CD4-positive, CD25-positive, alpha-beta regulatory T cell (primary cell): ENCODE measurements around the gene HELQ. TPM values are rescaled to one million over a fixed set of nuclear protein-coding genes. Genes with fewer than 3 reads are reported as not detected.
A peak's percentile ranks its signal among the peaks of the same experiment; 100 is the strongest.
"Not testable (repeated sequence)": the region's sequence is repeated elsewhere in the genome, so short reads cannot be mapped to it uniquely, and the experiment has no call there.

Source experiments
- ATAC-seq, 2 donors: fragments of 150-1000 bp; cut with Tn5 transposase; one replicate each; pipeline ENCODE4 v1.10.0; 2021; ENCODE audit warnings: low read depth in 2 of 2, moderate number of reproducible peaks in 2 of 2, moderate library complexity in 1 of 2
- DNase-seq, 3 donors: peaks; one replicate each; pipeline versions ENCODE4 v3.0.0 to v3.0.0-alpha.2; 2012 to 2022; ENCODE audit warnings: mixed read lengths in 1 of 3
- H3K27ac ChIP-seq: one replicate; pipeline ENCODE4 v1.7.0; 2013; ENCODE audit warnings: mild to moderate bottlenecking, low read length; ENCODE audit not compliant: insufficient read depth, poor library complexity, severe bottlenecking
- H3K27me3 ChIP-seq: one replicate; pipeline ENCODE4 v1.7.0; 2013; ENCODE audit warnings: low read length; ENCODE audit not compliant: control insufficient read depth, insufficient read depth
- H3K36me3 ChIP-seq: one replicate; pipeline ENCODE4 v1.7.0; 2013; ENCODE audit warnings: mild to moderate bottlenecking, low read length, moderate library complexity; ENCODE audit not compliant: control insufficient read depth, insufficient read depth
- H3K4me1 ChIP-seq: 2 replicates; pipeline ENCODE4 v1.7.0; 2013; ENCODE audit warnings: mild to moderate bottlenecking, low read length; ENCODE audit not compliant: insufficient read depth, control insufficient read depth, poor library complexity, severe bottlenecking
- H3K4me3 ChIP-seq: one replicate; pipeline ENCODE4 v1.7.0; 2013; ENCODE audit warnings: low read depth, mild to moderate bottlenecking, low read length, moderate library complexity
- H3K9me3 ChIP-seq, 2 experiments: 1 replicate in 1 of 2; 2 replicates in 1 of 2; pipeline ENCODE4 v1.7.0; 2013; ENCODE audit warnings: low read length in 2 of 2, mild to moderate bottlenecking in 1 of 2, moderate library complexity in 1 of 2; ENCODE audit not compliant: control insufficient read depth in 2 of 2
- H3K27ac Mint-ChIP-seq, 3 donors: one replicate each; pipeline ENCODE4 v1.8.0; 2020 to 2022; ENCODE audit warnings: mild to moderate bottlenecking in 3 of 3, mixed read lengths in 3 of 3, moderate library complexity in 2 of 3
- H3K27me3 Mint-ChIP-seq: one replicate; pipeline ENCODE4 v1.8.0; 2022; ENCODE audit warnings: mild to moderate bottlenecking, mixed read lengths
- H3K36me3 Mint-ChIP-seq: one replicate; pipeline ENCODE4 v1.8.0; 2020; ENCODE audit warnings: mixed read lengths
- H3K4me1 Mint-ChIP-seq, 4 donors: one replicate each; pipeline ENCODE4 v1.8.0; 2020 to 2022; ENCODE audit warnings: mixed read lengths in 4 of 4, mild to moderate bottlenecking in 1 of 4
- H3K4me3 Mint-ChIP-seq, 4 donors: one replicate each; pipeline ENCODE4 v1.8.0; 2020 to 2022; ENCODE audit warnings: mild to moderate bottlenecking in 4 of 4, mixed read lengths in 4 of 4, moderate library complexity in 3 of 4
- H3K9me3 Mint-ChIP-seq, 7 donors: one replicate each; pipeline ENCODE4 v1.8.0; 2020 to 2022; ENCODE audit warnings: mixed read lengths in 7 of 7, mild to moderate bottlenecking in 3 of 7, moderate library complexity in 2 of 7
- polyA plus RNA-seq, 4 donors: library from polyadenylated mRNA; unstranded; fragments of 300-500 nt; fragmentation: Illumina TruSeq; gene quantifications; one replicate each; pipeline ENCODE4 v1.2.3, GENCODE V29; 2021
- total RNA-seq: library from RNA; stranded (reverse); gene quantifications from one replicate; pipeline ENCODE4 v1.2.3, GENCODE V29; 2022

Gene HELQ
- 35.8 TPM for total RNA-seq
- 10 to 100 TPM; 23.8 to 37.8 (median 25.8) TPM for polyA plus RNA-seq

DNA sequence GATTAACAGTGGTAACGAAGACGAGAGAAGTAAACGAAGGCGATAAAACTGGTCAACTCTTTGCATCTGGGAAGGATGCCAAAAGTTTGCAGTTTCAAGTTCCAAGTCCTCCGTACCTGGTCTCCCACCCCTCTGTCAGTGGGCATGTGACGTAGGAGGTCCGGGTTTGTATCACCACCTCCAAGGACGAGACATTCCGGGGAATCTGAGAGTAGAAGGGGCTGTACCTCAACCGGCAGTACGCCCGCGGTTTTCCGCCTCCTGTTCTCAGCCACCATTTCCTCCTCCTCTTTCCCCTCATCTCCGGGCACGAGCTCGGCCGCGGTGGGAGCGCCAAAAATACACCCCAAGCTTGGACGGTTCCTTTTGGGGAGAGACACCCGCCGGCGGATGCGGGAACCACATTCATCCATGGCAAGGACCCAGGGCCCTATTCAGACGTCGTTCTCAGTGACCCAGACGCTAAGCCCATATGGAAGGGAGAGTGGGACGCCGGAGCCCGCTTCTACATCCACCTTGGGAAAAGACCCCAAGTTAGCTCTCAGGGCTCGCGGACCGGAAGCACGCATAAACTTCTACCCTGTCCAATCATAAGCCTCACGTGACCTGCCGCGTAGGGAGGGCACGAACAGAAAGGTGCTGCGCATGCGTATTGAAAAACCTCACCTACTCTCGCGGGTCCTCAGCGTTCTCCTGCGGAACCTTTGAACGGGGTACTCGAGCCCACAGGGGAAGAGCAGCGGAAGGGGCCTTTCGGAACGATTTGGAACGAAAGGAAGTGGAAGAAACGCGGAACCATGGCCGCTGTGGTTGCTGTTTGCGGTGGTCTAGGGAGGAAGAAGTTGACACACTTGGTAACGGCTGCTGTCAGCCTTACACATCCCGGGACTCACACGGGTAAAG, at the start of gene HELQ, which contains the start of gene MRPS18C:
Gene HELQ (minus strand): TSS at position 543 of the 903 bp plus-strand sequence. CDS start 130 bp downstream, at position 413.
Gene MRPS18C (plus strand): TSS at position 778 of the 903 bp plus-strand sequence. CDS start 20 bp downstream, at position 798.
- H3K36me3 ChIP-seq = peaks cover 46% of the 10 kb centered on the region

GRCh38 chr4:83504996-83505395, 49.4 kb upstream of the HELQ start:
- Mint-ChIP-seq H3K9me3 (peaks cover 0 to 2% (median 0%) of the 10 kb centered on the region in 7 donors), H3K4me1 (peaks cover 0 to 25% (median 19%) of the 10 kb centered on the region in 4 donors), H3K27me3 (peaks cover 4% of the 10 kb centered on the region), H3K4me3 (peak overlapping the region in 3 of 4 donors; percentile 39 to 79 (median 69)), H3K27ac (peak overlapping the region in 2 of 3 donors; percentile 87 to 98), H3K36me3 (no peaks in the 10 kb centered on the region)
- H3K36me3 ChIP-seq = no peaks in the 10 kb centered on the region
- DNase-seq (peak in 2 of 3 donors; percentile 30 to 48), ATAC-seq (peak in 1 of 2 donors; percentile 11)
- no peaks in the 10 kb centered on the region for H3K27me3 ChIP-seq
- H3K9me3 ChIP-seq = no peaks in the 10 kb centered on the region
- H3K4me1 ChIP-seq = peaks cover 16% of the 10 kb centered on the region
- no peak overlapping the region for H3K4me3 ChIP-seq
- H3K27ac ChIP-seq = peak overlapping the region; percentile 75

More for the DNA sequence above, at the start of gene HELQ, which contains the start of gene MRPS18C:
- Histone ChIP-seq H3K4me3 (peak within 1 kb of the TSS; percentile 93), H3K27ac (peak within 1 kb of the TSS; percentile 99), H3K4me1 (peaks cover 32% of the 10 kb centered on the region), H3K9me3 (no peaks in the 10 kb centered on the region), H3K27me3 (no peaks in the 10 kb centered on the region)
- DNase-seq = peak; percentile 95 to 99 (median 97)
- Mint-ChIP-seq H3K27me3 (no peaks in the 10 kb centered on the region), H3K4me1 (peaks cover 38 to 72% (median 54%) of the 10 kb centered on the region in 4 donors), H3K36me3 (peaks cover 37% of the 10 kb centered on the region), H3K9me3 (no peaks in the 10 kb centered on the region), H3K27ac (peak within 1 kb of the TSS; percentile 100), H3K4me3 (peak within 1 kb of the TSS; percentile 97 to 100 (median 100))
- ATAC-seq = peak; percentile 91 to 93

DNA sequence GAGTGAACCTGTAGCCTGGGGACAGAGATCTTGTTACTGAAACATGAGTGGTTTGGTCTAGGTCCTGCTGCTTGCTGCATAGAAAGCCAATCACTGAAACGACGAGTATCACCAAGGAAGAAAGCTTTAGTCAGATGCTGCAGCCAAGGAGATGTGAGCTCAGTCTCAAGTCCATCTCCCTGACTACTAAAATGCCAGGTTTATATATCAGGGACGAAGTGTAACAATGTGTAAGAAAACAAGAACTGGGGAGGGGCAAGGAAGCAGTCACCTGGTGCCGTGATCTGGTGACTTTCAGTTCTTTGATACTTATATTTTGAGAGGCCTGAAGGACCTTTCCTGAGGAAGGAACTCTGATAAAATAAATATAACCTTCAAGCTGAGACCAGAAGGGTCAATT, 48.9 kb upstream of the HELQ start:
- peaks cover 4% of the 10 kb centered on the region for H3K27me3 Mint-ChIP-seq
- H3K27ac Mint-ChIP-seq = peak overlapping the region in 2 of 3 donors; percentile 87 to 98
- Histone ChIP-seq H3K27me3 (no peaks in the 10 kb centered on the region), H3K36me3 (no peaks in the 10 kb centered on the region), H3K4me1 (peaks cover 16% of the 10 kb centered on the region), H3K9me3 (no peaks in the 10 kb centered on the region), H3K27ac (peak overlapping the region; percentile 75), H3K4me3 (peak overlapping the region; percentile 66)
- peaks cover 0 to 2% (median 0%) of the 10 kb centered on the region in 7 donors for H3K9me3 Mint-ChIP-seq
- H3K4me3 Mint-ChIP-seq = peak overlapping the region in 3 of 4 donors; percentile 39 to 79 (median 69)
- peaks cover 0 to 24% (median 19%) of the 10 kb centered on the region in 4 donors for H3K4me1 Mint-ChIP-seq
- ATAC-seq = peak; percentile 15 to 26
- H3K36me3 Mint-ChIP-seq = no peaks in the 10 kb centered on the region
- peak in 1 of 3 donors; percentile 10 for DNase-seq

GRCh38 chr4:83503974-83504373, 48.4 kb upstream of the HELQ start:
- Histone ChIP-seq H3K27me3 (no peaks in the 10 kb centered on the region), H3K4me1 (peaks cover 16% of the 10 kb centered on the region), H3K27ac (peak overlapping the region; percentile 75), H3K36me3 (no peaks in the 10 kb centered on the region), H3K9me3 (no peaks in the 10 kb centered on the region), H3K4me3 (peak overlapping the region; percentile 66)
- Mint-ChIP-seq H3K4me1 (peaks cover 0 to 21% (median 18%) of the 10 kb centered on the region in 4 donors), H3K4me3 (peak overlapping the region in 3 of 4 donors; percentile 39 to 79 (median 69)), H3K27ac (peak overlapping the region in 2 of 3 donors; percentile 87 to 98), H3K9me3 (no peaks in the 10 kb centered on the region), H3K27me3 (peaks cover 4% of the 10 kb centered on the region), H3K36me3 (no peaks in the 10 kb centered on the region)
- peak in 2 of 3 donors; percentile 70 to 72 for DNase-seq
- peak; percentile 81 to 88 for ATAC-seq

- H3K27me3 ChIP-seq, H3K9me3 Mint-ChIP-seq, H3K27ac ChIP-seq, H3K9me3 ChIP-seq, H3K4me3 ChIP-seq, H3K4me3 Mint-ChIP-seq, H3K27ac Mint-ChIP-seq, H3K27me3 Mint-ChIP-seq, ATAC-seq, H3K36me3 Mint-ChIP-seq, DNase-seq, H3K36me3 ChIP-seq: not testable (repeated sequence)
- peaks cover 0 to 21% (median 17%) of the 10 kb centered on the region in 4 donors for H3K4me1 Mint-ChIP-seq
- H3K4me1 ChIP-seq = peaks cover 16% of the 10 kb centered on the region
Measured at GRCh38 chr4:83501671-83502070, 46.0 kb upstream of the HELQ start.

- Mint-ChIP-seq H3K4me1 (no peaks in the 10 kb centered on the region), H3K27ac (peak overlapping the region in 1 of 3 donors; percentile 28), H3K36me3 (no peaks in the 10 kb centered on the region), H3K27me3 (peaks cover 18% of the 10 kb centered on the region), H3K9me3 (peaks cover 0 to 1% (median 0%) of the 10 kb centered on the region in 7 donors), H3K4me3 (no peak overlapping the region)
- no peak for ATAC-seq
- Histone ChIP-seq H3K36me3 (no peaks in the 10 kb centered on the region), H3K27ac (no peak overlapping the region), H3K27me3 (no peaks in the 10 kb centered on the region), H3K9me3 (no peaks in the 10 kb centered on the region), H3K4me1 (peaks cover under 1% of the 10 kb centered on the region), H3K4me3 (no peak overlapping the region)
- no peak for DNase-seq
Measured at GRCh38 chr4:83498187-83498586, 42.6 kb upstream of the HELQ start.

DNA sequence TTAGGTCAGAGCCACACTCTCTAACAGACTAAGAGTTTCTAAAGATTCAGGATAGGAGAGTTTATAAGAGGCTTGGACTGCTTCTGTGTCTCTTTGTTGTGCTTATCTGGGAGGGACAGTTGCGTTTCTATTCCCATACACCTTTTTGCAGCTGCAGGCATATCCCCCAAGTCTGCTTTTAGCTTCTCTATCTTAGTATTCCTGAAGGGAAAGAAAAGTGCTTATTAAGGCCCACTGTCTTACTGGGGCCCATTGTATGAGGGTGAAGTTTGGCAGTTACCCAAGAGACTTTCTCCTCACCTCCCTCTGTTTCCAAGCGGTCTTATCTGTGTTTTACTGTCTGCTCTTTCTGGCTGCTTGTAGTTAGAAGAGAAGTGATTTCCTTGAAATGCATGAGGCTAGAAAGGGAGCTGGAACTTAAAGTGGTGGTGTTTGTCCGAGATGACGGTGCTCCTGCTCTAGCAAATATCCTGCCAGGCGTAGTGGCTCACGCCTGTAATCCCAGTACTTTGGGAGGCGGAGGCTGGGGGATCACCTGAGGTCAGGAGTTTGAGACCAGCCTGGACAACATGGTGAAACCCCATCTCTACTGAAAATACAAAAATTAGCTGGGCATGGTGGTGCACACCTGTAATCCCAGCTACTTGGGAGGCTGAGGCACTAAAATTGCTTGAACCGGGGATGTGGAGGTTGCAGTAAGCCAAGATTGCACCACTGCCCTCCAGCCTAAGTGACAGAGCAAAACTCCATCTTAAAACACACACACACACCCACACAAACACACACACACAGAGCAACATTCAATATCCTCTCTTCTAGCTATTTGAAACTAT, 40.7 kb upstream of the HELQ start:
- H3K9me3 ChIP-seq, H3K4me3 Mint-ChIP-seq, H3K27ac ChIP-seq, H3K9me3 Mint-ChIP-seq, H3K4me3 ChIP-seq, H3K4me1 ChIP-seq, ATAC-seq, DNase-seq, H3K4me1 Mint-ChIP-seq, H3K36me3 ChIP-seq, H3K36me3 Mint-ChIP-seq, H3K27ac Mint-ChIP-seq, H3K27me3 ChIP-seq: not testable (repeated sequence)
- H3K27me3 Mint-ChIP-seq = peaks cover 19% of the 10 kb centered on the region
